ENCODE data around the gene IGF2BP2.

GRCh38 chr3:185658943-185659342 is 165.9 kb downstream of the IGF2BP2 start:
- TF ChIP-seq POLR2A (IDR thresholded peaks at IDR 0.05; ENCODE audit: low read depth, low read length): no peak
- TF ChIP-seq TAF1 (IDR thresholded peaks at IDR 0.05; ENCODE audit: borderline replicate concordance, low read depth, low read length): no peak
- no peak for TF ChIP-seq POLR2AphosphoS5 (IDR thresholded peaks at IDR 0.05; ENCODE audit: low read depth, low read length)

All from GM12892 (cell line).